8988T (cell line): ENCODE measurements around the gene CAMK4.
"Not testable (repeated sequence)": the region's sequence is repeated elsewhere in the genome, so short reads cannot be mapped to it uniquely, and the experiment has no call there.

Experiments used
- DNase-seq: peaks from one replicate; pipeline ENCODE4 v3.0.0; 2011

Gene CAMK4

DNA sequence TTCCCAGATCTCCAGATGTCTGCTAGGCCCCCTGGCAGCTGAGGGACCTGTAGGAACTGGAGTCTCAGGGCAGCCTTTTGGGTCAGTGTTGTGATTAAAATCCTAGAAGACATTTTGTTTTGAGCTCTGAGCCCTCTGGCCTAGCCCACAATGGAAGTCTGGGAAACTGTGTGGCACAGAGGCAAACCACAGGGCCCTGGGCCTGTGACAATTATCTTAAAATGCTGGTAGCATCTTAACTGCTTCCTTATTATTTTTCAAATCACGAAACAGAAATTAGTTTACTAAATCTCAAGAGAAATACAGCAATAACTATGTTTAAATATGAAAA, 162.6 kb downstream of the CAMK4 start:
- DNase-seq, result no peak

GRCh38 chr5:111387361-111387760, 163.2 kb downstream of the CAMK4 start:
- no peak for DNase-seq

GRCh38 chr5:111389390-111390082, 165.4 kb downstream of the CAMK4 start:
- no peak for DNase-seq

DNA sequence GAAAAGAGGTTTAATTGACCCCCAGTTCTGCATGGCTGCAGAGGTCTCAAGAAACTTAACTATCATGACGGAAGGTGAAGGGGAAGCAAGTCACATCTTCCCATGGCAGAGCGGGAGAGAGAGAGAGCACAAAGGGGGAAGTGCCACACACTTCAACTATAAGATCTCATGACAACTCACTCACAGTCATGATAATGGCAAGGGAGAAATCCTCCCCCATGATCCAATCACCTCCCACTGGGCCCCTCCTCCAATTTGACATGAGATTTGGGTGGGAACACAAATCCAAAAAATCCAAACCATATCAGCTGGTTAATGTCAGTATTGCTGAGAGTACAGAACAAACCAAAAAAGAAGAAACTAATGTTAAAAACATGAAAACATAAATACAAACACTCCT, 168.0 kb downstream of the CAMK4 start:
- no peak for DNase-seq

DNA sequence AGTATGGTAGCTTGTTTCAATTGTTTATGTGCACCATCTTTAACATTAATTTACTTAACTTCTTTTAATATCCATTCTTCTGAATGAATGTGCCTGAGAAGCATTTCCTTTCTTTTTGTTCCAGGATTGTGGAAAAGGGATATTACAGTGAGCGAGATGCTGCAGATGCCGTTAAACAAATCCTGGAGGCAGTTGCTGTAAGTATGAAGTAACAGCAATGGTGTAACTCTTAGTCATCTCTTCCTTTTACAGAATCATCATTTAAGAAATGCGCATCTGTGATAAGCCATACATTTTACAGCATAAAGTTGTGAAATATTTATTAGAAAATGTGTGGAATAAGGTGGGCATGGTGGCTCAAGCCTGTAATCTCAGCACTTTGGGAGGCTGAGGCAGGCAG, 170.4 kb downstream of the CAMK4 start:
- DNase-seq, result no peak

DNA sequence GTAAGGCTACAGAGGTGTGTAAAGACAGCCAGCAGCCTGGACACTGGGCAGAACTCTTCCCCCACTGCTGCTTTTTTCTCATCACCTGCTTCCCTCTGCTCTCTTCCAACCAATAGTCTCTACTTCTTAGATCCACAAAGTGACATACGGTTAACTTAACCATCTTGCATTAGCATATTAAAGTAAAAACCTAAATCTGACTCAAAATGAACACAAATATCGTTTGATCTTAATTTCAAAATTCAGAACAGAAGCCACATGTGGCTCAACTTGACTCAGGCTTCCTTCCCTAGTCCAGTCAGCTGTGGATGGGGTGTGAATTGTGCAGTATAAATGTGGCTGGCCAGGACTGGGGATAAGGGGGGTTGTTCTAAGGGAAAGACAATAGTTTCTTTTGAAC, 173.8 kb downstream of the CAMK4 start:
- no peak for DNase-seq

DNA sequence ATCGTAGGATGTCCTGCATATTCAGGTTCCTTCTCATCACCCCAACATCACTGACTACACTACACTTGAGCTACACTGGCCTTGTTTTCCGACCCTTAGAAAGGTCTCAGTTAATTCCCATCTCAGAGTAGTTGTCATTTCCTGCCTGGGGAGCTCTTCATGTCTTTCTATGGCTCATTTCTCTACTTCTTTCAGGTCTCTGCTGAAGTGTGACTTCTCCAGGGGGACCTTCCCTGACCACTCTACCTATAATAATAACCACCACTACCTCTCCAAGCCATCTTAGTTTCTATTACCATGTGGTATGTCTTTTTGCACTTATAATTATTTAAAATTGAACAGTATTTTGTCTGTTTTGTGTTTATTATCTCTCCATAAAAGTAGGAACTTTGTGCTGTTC, 174.9 kb downstream of the CAMK4 start:
- DNase-seq, result no peak

DNA sequence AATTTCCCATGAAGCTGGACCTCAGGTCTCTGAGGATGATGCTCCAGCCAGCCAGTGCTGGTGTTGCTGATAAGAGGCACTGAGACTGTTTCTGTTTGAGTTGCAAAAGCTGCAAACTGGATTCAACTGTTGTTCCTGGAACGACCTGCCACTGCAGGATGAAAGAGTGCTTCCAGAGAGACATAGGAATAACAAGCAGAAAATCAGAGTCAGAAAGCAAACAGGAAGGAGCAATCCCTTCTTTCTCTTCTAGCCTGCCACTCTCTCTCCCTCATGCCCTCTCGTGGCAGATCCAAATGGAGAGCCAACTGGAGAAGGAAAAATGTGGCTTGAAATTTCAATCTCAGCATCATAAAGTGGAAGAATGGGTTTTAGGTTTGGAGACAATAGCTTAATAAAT, 177.7 kb downstream of the CAMK4 start:
- DNase-seq, result no peak

GRCh38 chr5:111404270-111404769, 180.1 kb downstream of the CAMK4 start:
- DNase-seq, result no peak

- no peak for DNase-seq
Observed at GRCh38 chr5:111407562-111407961, 183.4 kb downstream of the CAMK4 start.

GRCh38 chr5:111408817-111409216, 184.6 kb downstream of the CAMK4 start:
- no peak for DNase-seq

DNA sequence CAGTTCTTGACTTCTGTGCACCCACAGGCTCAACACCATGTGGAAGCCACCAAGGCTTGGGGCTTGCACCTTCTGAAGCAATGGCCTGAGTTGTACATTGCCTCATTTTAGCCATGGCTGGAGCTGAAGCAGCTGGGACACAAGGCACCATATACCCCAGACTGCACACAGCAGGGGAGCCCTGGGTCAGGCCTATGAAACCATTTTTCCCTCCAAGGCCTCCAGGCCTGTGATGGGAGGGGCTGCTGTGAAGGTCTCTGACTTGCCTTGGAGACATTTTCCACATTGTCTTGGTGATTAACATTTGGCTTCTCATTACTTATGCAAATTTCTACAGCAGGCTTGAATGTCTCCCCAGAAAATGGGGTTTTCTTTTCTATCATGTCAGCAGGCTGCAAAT, 185.1 kb downstream of the CAMK4 start:
- not testable (repeated sequence) for DNase-seq

DNA sequence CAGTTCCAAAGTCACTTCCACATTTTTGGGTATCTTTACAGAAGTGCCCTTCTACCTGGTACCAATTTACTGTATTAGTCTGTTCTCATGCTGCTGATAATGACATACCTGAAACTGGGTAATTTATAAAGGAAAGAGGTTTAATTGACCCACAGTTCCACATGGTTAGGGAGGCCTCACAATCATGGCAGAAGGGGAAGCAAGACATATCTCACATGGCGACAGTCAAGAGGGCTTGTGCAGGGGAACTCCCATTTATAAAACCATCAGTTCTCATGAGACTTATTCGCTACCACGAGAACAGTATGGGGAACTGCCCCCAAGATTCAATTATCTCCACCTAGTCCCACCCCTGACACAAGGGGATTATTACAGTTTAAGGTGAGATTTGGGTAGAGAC, 185.9 kb downstream of the CAMK4 start:
- not testable (repeated sequence) for DNase-seq

DNA sequence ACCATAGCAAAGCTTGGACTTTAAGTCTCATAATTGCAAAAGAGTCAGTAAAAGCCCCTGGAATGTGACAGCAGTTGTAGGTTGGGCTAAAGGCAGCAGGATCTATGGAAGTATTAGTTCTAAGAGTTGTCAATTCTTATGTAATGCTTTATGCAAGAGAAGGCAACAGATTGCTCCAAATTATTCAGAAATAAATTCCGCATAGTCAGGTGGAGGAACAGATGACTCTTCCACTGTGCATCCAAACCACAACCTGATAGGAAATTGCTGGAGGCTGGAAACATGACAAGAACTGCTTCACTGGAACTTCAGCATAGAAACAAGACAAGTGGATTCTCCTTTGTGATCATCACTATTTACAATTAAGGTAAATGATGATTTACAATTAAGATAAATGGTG, 187.1 kb downstream of the CAMK4 start:
- DNase-seq, result no peak

- no peak for DNase-seq
Observed at GRCh38 chr5:111412593-111412992, 188.4 kb downstream of the CAMK4 start.

DNA sequence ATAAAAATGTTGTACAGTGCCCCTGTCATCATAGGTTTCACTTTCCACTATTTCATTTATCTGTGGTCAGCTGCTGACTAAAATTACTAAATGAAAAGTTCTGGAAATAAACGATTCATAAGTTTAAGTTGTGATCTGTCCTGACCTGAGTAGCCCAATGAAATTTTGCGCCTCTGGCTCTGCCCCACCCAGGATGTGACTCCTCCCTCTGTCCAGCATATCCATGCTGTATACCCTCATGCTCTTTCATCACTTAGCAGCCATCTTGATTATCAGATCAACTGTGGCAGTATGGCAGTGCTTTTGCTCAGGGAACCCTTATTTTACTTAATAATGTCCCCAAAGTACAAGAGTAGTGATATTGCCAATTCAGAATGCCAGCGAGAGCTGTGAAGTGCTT, 190.9 kb downstream of the CAMK4 start:
- no peak for DNase-seq

GRCh38 chr5:111422245-111422644, 198.1 kb downstream of the CAMK4 start:
- no peak for DNase-seq

GRCh38 chr5:111422747-111423720, 198.8 kb downstream of the CAMK4 start:
- DNase-seq, result no peak

GRCh38 chr5:111425205-111425604, 201.0 kb downstream of the CAMK4 start:
- no peak for DNase-seq

DNA sequence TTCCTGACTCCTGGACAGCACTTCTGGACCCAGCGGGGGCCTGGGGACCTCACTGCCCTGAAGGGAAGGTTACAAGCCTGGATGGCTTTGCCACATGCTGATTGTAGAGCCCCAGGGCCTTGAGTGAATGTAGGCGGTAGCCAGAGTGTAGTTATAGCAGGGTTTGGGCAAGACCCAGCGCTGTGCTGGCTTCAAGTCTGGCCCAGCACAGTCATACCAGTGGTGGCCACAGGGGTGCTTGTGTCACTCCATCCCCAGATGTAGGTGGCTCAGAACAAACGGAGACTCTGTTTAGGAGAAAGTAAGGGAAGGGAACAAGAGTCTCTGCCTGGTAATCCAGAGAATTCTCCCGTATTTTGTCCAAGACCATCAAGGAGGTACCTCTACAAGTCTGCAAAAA, 203.6 kb downstream of the CAMK4 start:
- DNase-seq, result no peak

DNA sequence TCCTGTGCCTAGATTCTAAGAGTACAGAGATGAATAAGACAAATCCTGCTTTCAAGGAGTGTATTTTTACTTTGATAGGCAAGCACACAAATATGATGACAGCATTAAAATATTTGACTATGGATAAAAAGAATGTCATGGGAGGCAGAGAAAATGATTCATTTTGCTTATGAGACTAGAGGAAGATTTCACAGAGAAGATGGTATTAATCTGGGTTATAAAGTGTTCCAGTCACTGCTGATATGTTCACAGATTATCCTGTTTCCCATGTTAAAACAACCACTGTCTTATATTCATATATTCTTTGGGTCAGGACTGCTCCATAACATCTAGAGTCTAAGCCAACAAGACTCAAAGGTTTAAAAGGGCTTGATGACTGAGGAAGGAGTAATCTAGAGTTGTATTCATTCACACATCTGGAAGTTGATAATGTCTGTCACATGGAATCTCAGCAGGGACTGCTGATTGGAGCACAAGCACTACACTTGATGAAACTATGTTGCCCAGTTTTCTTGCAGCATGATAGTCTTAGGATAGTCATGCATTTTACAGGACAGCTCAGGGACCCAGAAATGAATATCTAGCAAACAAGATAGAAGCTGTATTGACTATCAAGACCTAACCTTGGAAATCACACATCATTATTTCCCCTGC, 208.8 kb downstream of the CAMK4 start:
- DNase-seq, result no peak

GRCh38 chr5:111434800-111435199, 210.6 kb downstream of the CAMK4 start:
- no peak for DNase-seq

GRCh38 chr5:111439473-111440075, 215.4 kb downstream of the CAMK4 start:
- no peak for DNase-seq
